Choroid plexus epithelial cell (primary cell): ENCODE results near the gene FAM124B.

Experiments
- DNase-seq: peaks from one replicate; pipeline ENCODE4 v3.0.0-alpha.2; 2010; ENCODE audit warnings: low read depth
- H3K4me3 ChIP-seq: 2 replicates; pipeline ENCODE4 v1.5.1; 2011; ENCODE audit warnings: low read depth, mild to moderate bottlenecking, control low read depth, low read length, moderate library complexity
- CTCF ChIP-seq: conservative IDR thresholded peaks from 2 replicates; pipeline ENCODE4 v1.5.1; 2011; ENCODE audit warnings: low read depth, mild to moderate bottlenecking, control low read depth, inconsistent platforms, low read length, moderate library complexity

Gene FAM124B

GRCh38 chr2:224440988-224441387, 39.1 kb upstream of the FAM124B start:
- no peak for TF ChIP-seq CTCF

GRCh38 chr2:224438726-224439125, 36.8 kb upstream of the FAM124B start:
- H3K4me3 ChIP-seq: no peak overlapping the region
- no peak for TF ChIP-seq CTCF
- DNase-seq: no peak

More at GRCh38 chr2:224440988-224441387, 39.1 kb upstream of the FAM124B start:
- no peak for DNase-seq
- no peak overlapping the region for H3K4me3 ChIP-seq

- H3K4me3 ChIP-seq: no peak overlapping the region
- DNase-seq: peak; percentile 9
- no peak for TF ChIP-seq CTCF
Measured at GRCh38 chr2:224436634-224437033, 34.7 kb upstream of the FAM124B start.

- no peak overlapping the region for H3K4me3 ChIP-seq
- TF ChIP-seq CTCF: no peak
- DNase-seq: no peak
Measured at GRCh38 chr2:224434618-224435017, 32.7 kb upstream of the FAM124B start.

- TF ChIP-seq CTCF: no peak
- no peak overlapping the region for H3K4me3 ChIP-seq
- DNase-seq: no peak
Measured at GRCh38 chr2:224433442-224433841, 31.5 kb upstream of the FAM124B start.

GRCh38 chr2:224432003-224432579, 30.2 kb upstream of the FAM124B start:
- TF ChIP-seq CTCF: no peak
- no peak overlapping the region for H3K4me3 ChIP-seq
- DNase-seq: no peak

- no peak for TF ChIP-seq CTCF
- no peak for DNase-seq
- H3K4me3 ChIP-seq: no peak overlapping the region
Measured at GRCh38 chr2:224429441-224429810, 27.5 kb upstream of the FAM124B start.
